Right lobe of liver (tissue), 6 donors: ENCODE measurements around the gene RASSF7. TPM values are rescaled to one million over a fixed set of nuclear protein-coding genes. Genes with fewer than 3 reads are reported as not detected.
A peak's percentile ranks its signal among the peaks of the same experiment; 100 is the strongest.
"Not testable (repeated sequence)": the region's sequence is repeated elsewhere in the genome, so short reads cannot be mapped to it uniquely, and the experiment has no call there.

Experiments
- ATAC-seq, 4 donors: fragments of 200-7000 bp; cut with Tn5 transposase; one replicate each; pipeline ENCODE4 v1.9.1; 2020; ENCODE audit warnings: mild to moderate bottlenecking in 4 of 4, moderate library complexity in 4 of 4
- DNase-seq, 3 donors: peaks; one replicate each; pipeline ENCODE4 v3.0.0-alpha.2; 2020
- H3K27ac ChIP-seq, 3 donors: fragments of 200-600 bp; one replicate each; pipeline ENCODE4 v1.8.0; 2022
- H3K27me3 ChIP-seq, 2 donors: fragments of 200-600 bp; one replicate each; pipeline ENCODE4 v1.8.0; 2022
- H3K36me3 ChIP-seq, 4 donors: fragments of 200-600 bp; sonication (generic) in 1 of 4; one replicate each; pipeline versions ENCODE4 v1.5.1 to v1.8.0; 2017 to 2022; ENCODE audit warnings: control low read depth in 1 of 4
- H3K4me1 ChIP-seq, 4 donors: fragments of 200-600 bp; sonication (generic) in 1 of 4; one replicate each; pipeline versions ENCODE4 v1.5.1 to v1.8.0; 2017 to 2022; ENCODE audit warnings: control low read depth in 1 of 4
- H3K4me3 ChIP-seq, 3 donors: fragments of 200-600 bp; one replicate each; pipeline ENCODE4 v1.8.0; 2022
- H3K9me3 ChIP-seq, 4 donors: fragments of 200-600 bp; sonication (generic) in 1 of 4; one replicate each; pipeline versions ENCODE4 v1.5.1 to v1.8.0; 2017 to 2022; ENCODE audit warnings: control low read depth in 1 of 4
- CTCF ChIP-seq, 4 donors: fragments of 200-600 bp in 3 of 4; fragments of 450-650 bp in 1 of 4; IDR thresholded peaks; one replicate each; pipeline versions ENCODE4 v1.5.1 to v1.8.0; 2016 to 2022; ENCODE audit warnings: antibody characterized with exemption in 4 of 4, mild to moderate bottlenecking in 2 of 4
- POLR2A ChIP-seq: fragments of 450-650 bp; IDR thresholded peaks from one replicate; pipeline ENCODE4 v1.6.1; 2017; ENCODE audit warnings: antibody characterized with exemption, mild to moderate bottlenecking
- WGBS: methylation state at CpG from one replicate; pipeline ENCODE4 v1.1.6; 2018; ENCODE audit warnings: low coverage, low lambda C conversion rate; ENCODE audit not compliant: insufficient coverage; ENCODE audit errors: missing lambda C conversion rate; 5-methylcytosine and 5-hydroxymethylcytosine counted together
- intact Hi-C, 2 donors: fragments of 100-400 bp; cut with DNase I; formaldehyde crosslinking; loops; one replicate each; pipeline versions ENCODE4 v1.11.2 to v1.14.1; 2022
- total RNA-seq, 6 experiments: library from RNA; depleted of rRNA in 2 of 6; stranded (reverse); fragments of >200 nt in 2 of 6; fragmentation: NEBNext Ultra II Directional in 3 of 6; extraction: Animal tissue kit (Norgen Biotek cat#: 25700) in 3 of 6; gene quantifications; one replicate each; pipeline versions ENCODE4 v1.1.0 to v1.2.4, GENCODE V29; 2016 to 2023
- donor health status: DM: no; HTN: yes; CAD: no.
- donor health status: DM: no; HTN: no; CAD: no.
- donor health status: DM: no; HTN: no; CAD: no.
- donor health status: DM: no; HTN: yes; CAD: no.
- donor health status: DM: no; HTN: yes; CAD: no.

The RASSF7 gene
- total RNA-seq, 6 experiments from 2014 or later, result 20.5 to 61.1 (median 39.5) TPM

GRCh38 chr11:516400-516799, 44.4 kb upstream of the RASSF7 start:
- Histone ChIP-seq H3K4me3 (no peak overlapping the region), H3K9me3 (no peaks in the 10 kb centered on the region), H3K27ac (no peak overlapping the region), H3K4me1 (peaks cover 0 to 5% (median 0%) of the 10 kb centered on the region in 4 donors), H3K36me3 (no peaks in the 10 kb centered on the region), H3K27me3 (no peaks in the 10 kb centered on the region)
- WGBS, result 93% methylated on average over 4 of the region's 4 CpGs
- intact Hi-C loops, result no loop called here
- DNase-seq, result no peak
- no peak for ATAC-seq
- TF ChIP-seq POLR2A (no peak), CTCF (IDR thresholded peaks at IDR 0.05) (no peak)

GRCh38 chr11:516918-517685, 43.7 kb upstream of the RASSF7 start:
- ATAC-seq, H3K36me3 ChIP-seq, H3K4me3 ChIP-seq, H3K9me3 ChIP-seq, H3K27me3 ChIP-seq, intact Hi-C loops, H3K4me1 ChIP-seq, H3K27ac ChIP-seq: not testable (repeated sequence)
- WGBS, result 100% methylated on average over 5 of the region's 43 CpGs
- DNase-seq, result peak in 1 of 3 donors; percentile 34

GRCh38 chr11:518463-519202, 42.1 kb upstream of the RASSF7 start:
- WGBS, result 36% methylated on average over 15 of the region's 74 CpGs

GRCh38 chr11:520428-521176, 40.2 kb upstream of the RASSF7 start:
- 93% methylated on average over 19 of the region's 39 CpGs for WGBS
- peaks cover 0 to 5% (median 0%) of the 10 kb centered on the region in 4 donors for H3K4me1 ChIP-seq
- H3K27me3 ChIP-seq, result no peaks in the 10 kb centered on the region
- ATAC-seq (no peak), DNase-seq (no peak)
- intact Hi-C loops, result loop anchor here in 1 of 2 donors (10.0 kb wide), 1 partner anchor 116 kb away; no protein-coding TSS in a partner anchor
- no peak overlapping the region for H3K27ac ChIP-seq
- TF ChIP-seq POLR2A, result no peak
- peak in 1 of 4 donors; percentile 4 for TF ChIP-seq CTCF (IDR thresholded peaks at IDR 0.05)
- H3K36me3 ChIP-seq, result no peaks in the 10 kb centered on the region
- H3K9me3 ChIP-seq, result no peaks in the 10 kb centered on the region
- no peak overlapping the region for H3K4me3 ChIP-seq

More at GRCh38 chr11:518463-519202, 42.1 kb upstream of the RASSF7 start:
- Histone ChIP-seq H3K36me3 (no peaks in the 10 kb centered on the region), H3K9me3 (no peaks in the 10 kb centered on the region), H3K27me3 (no peaks in the 10 kb centered on the region), H3K4me3 (peak overlapping the region in 1 of 3 donors; percentile 29), H3K4me1 (peaks cover 0 to 5% (median 0%) of the 10 kb centered on the region in 4 donors), H3K27ac (peak overlapping the region; percentile 18 to 35 (median 24))
- DNase-seq (peak; percentile 86 to 89 (median 86)), ATAC-seq (peak; percentile 97 to 100 (median 98))
- TF ChIP-seq CTCF (IDR thresholded peaks at IDR 0.05) (peak in 3 of 4 donors; percentile 98 to 100 (median 100)), POLR2A (peak; percentile 59)
- intact Hi-C loops, result no loop called here
